DND-41 (cell line): ENCODE results near the gene RIOK1.
A peak's percentile ranks its signal among the peaks of the same experiment; 100 is the strongest.

Source experiments
- ATAC-seq: fragments of 200-7000 bp; cut with Tn5 transposase; 3 replicates; pipeline ENCODE4 v1.9.1; 2021; ENCODE audit warnings: low read depth; ENCODE audit not compliant: insufficient read depth
- DNase-seq: peaks from one replicate; pipeline ENCODE4 v3.0.0-alpha.2; 2020
- H2AFZ ChIP-seq: 2 replicates; pipeline ENCODE4 v1.6.0; 2012; ENCODE audit warnings: low read depth, low read length
- H3K27ac ChIP-seq: 2 replicates; pipeline ENCODE4 v1.5.1; 2012; ENCODE audit warnings: low read length, inconsistent platforms
- H3K27me3 ChIP-seq: fragments of 200-600 bp; sonication (generic); 2 replicates; pipeline ENCODE4 v1.6.0; 2012; ENCODE audit warnings: low read length, mild to moderate bottlenecking, inconsistent platforms; ENCODE audit not compliant: insufficient read depth, poor library complexity
- H3K36me3 ChIP-seq: 2 replicates; pipeline ENCODE4 v1.5.1; 2012; ENCODE audit warnings: low read length, inconsistent platforms; ENCODE audit not compliant: insufficient read depth
- H3K4me1 ChIP-seq: 2 replicates; pipeline ENCODE4 v1.5.1; 2012; ENCODE audit warnings: mild to moderate bottlenecking, low read length; ENCODE audit not compliant: insufficient read depth
- H3K4me2 ChIP-seq: 2 replicates; pipeline ENCODE4 v1.6.0; 2012; ENCODE audit warnings: mild to moderate bottlenecking, moderate library complexity, low read length, inconsistent platforms; ENCODE audit not compliant: insufficient read depth
- H3K4me3 ChIP-seq, 2 experiments: fragments of 200-600 bp in 1 of 2; shearing (Covaris generic) in 1 of 2; 2 replicates each; pipeline ENCODE4 v1.5.1; 2012 to 2016; ENCODE audit warnings: inconsistent platforms in 2 of 2, low read length in 2 of 2, mild to moderate bottlenecking in 2 of 2, low read depth in 1 of 2, moderate library complexity in 1 of 2
- H3K79me2 ChIP-seq: 2 replicates; pipeline ENCODE4 v1.6.0; 2012; ENCODE audit warnings: low read length, inconsistent platforms; ENCODE audit not compliant: insufficient read depth
- H3K9ac ChIP-seq: 2 replicates; pipeline ENCODE4 v1.6.0; 2012; ENCODE audit warnings: low read depth, mild to moderate bottlenecking, inconsistent platforms, low read length, moderate library complexity
- H3K9me3 ChIP-seq: 2 replicates; pipeline ENCODE4 v1.5.1; 2012; ENCODE audit warnings: low read length, moderate library complexity, mild to moderate bottlenecking, inconsistent platforms; ENCODE audit not compliant: insufficient read depth, severe bottlenecking
- H4K20me1 ChIP-seq: 2 replicates; pipeline ENCODE4 v1.6.0; 2012; ENCODE audit warnings: low read length; ENCODE audit not compliant: insufficient read depth
- CTCF ChIP-seq: IDR thresholded peaks from 2 replicates; pipeline ENCODE4 v1.5.1; 2012; ENCODE audit warnings: borderline replicate concordance, low read length, moderate library complexity, mild to moderate bottlenecking; ENCODE audit not compliant: poor library complexity, severe bottlenecking; ENCODE audit errors: extremely low read depth
- EZH2 ChIP-seq: IDR thresholded peaks from 3 replicates; pipeline ENCODE4 v1.6.1; 2012; ENCODE audit warnings: borderline replicate concordance, low read depth, mild to moderate bottlenecking, moderate library complexity, low read length, inconsistent platforms; ENCODE audit not compliant: severe bottlenecking

RIOK1 gene

GRCh38 chr6:7391151-7391550 is 1.5 kb downstream of the RIOK1 start:
- no peak overlapping the region for H2AFZ ChIP-seq
- H3K27me3 ChIP-seq, result no peaks in the 10 kb centered on the region
- H4K20me1 ChIP-seq, result peaks cover 14% of the 10 kb centered on the region; the same call in 1 of the 2 replicates
- DNase-seq (no peak), ATAC-seq (no peak)
- H3K36me3 ChIP-seq, result peaks cover 38% of the 10 kb centered on the region
- H3K9ac ChIP-seq, result peak overlapping the region; percentile 78
- TF ChIP-seq EZH2 (no peak), CTCF (no peak)
- H3K4me2 ChIP-seq, result peak overlapping the region; percentile 99
- H3K79me2 ChIP-seq, result peaks cover 43% of the 10 kb centered on the region
- no peak overlapping the region for H3K27ac ChIP-seq
- H3K9me3 ChIP-seq, result no peaks in the 10 kb centered on the region
- H3K4me3 ChIP-seq, result peak overlapping the region; percentile 75 to 81; a peak in 3 of 4 replicates
- peaks cover 33% of the 10 kb centered on the region for H3K4me1 ChIP-seq

- peaks cover 14% of the 10 kb centered on the region; the same call in 1 of the 2 replicates for H4K20me1 ChIP-seq
- H3K4me2 ChIP-seq, result peak overlapping the region; percentile 99; the same call in 1 of the 2 replicates
- H3K4me3 ChIP-seq, result no peak overlapping the region
- H2AFZ ChIP-seq, result no peak overlapping the region
- TF ChIP-seq CTCF (no peak), EZH2 (no peak)
- peaks cover 50% of the 10 kb centered on the region for H3K36me3 ChIP-seq
- ATAC-seq (no peak), DNase-seq (no peak)
- H3K9ac ChIP-seq, result peak overlapping the region; percentile 78
- peaks cover 43% of the 10 kb centered on the region for H3K79me2 ChIP-seq
- no peaks in the 10 kb centered on the region for H3K27me3 ChIP-seq
- no peaks in the 10 kb centered on the region for H3K9me3 ChIP-seq
- no peak overlapping the region for H3K27ac ChIP-seq
- H3K4me1 ChIP-seq, result peaks cover 33% of the 10 kb centered on the region
Measured at GRCh38 chr6:7392402-7392801, 2.8 kb downstream of the RIOK1 start.

GRCh38 chr6:7401075-7401474 is 11.5 kb downstream of the RIOK1 start:
- Histone ChIP-seq H4K20me1 (no peaks in the 10 kb centered on the region; the same call in 1 of the 2 replicates), H3K27me3 (no peaks in the 10 kb centered on the region), H3K79me2 (no peaks in the 10 kb centered on the region), H3K9me3 (no peaks in the 10 kb centered on the region), H3K9ac (no peak overlapping the region), H3K4me2 (no peak overlapping the region), H3K4me3 (no peak overlapping the region), H2AFZ (no peak overlapping the region), H3K36me3 (peaks cover 96% of the 10 kb centered on the region), H3K4me1 (no peaks in the 10 kb centered on the region), H3K27ac (no peak overlapping the region)
- no peak for ATAC-seq
- TF ChIP-seq CTCF, result no peak
- DNase-seq, result no peak

- Histone ChIP-seq H3K36me3 (peaks cover 97% of the 10 kb centered on the region), H3K9me3 (no peaks in the 10 kb centered on the region), H3K79me2 (no peaks in the 10 kb centered on the region), H3K4me1 (no peaks in the 10 kb centered on the region), H3K27me3 (no peaks in the 10 kb centered on the region), H2AFZ (no peak overlapping the region), H3K4me3 (no peak overlapping the region), H4K20me1 (no peaks in the 10 kb centered on the region), H3K27ac (no peak overlapping the region), H3K9ac (no peak overlapping the region), H3K4me2 (no peak overlapping the region)
- ATAC-seq (no peak), DNase-seq (no peak)
- TF ChIP-seq EZH2 (no peak), CTCF (no peak)
Measured at GRCh38 chr6:7402716-7403115, 13.1 kb downstream of the RIOK1 start.
